A549 (cell line): ENCODE results near the gene SCRN1. TPM values are rescaled to one million over a fixed set of nuclear protein-coding genes. Genes with fewer than 3 reads are reported as not detected.

ENCODE experiments used
- ATAC-seq, 2 experiments: fragments of 200-7000 bp in 1 of 2; fragments of >200 bp in 1 of 2; cut with Nextera tagmentation in 1 of 2; cut with Tn5 transposase in 1 of 2; 3 replicates each; pipeline versions ENCODE4 v1.8.0 to v1.9.1; 2018 to 2020; ENCODE audit warnings: mild to moderate bottlenecking in 1 of 2, moderate library complexity in 1 of 2
- CTCF ChIA-PET: fragments of 300-600 bp; sonication (Branson Sonifier 250); formaldehyde crosslinking; extraction: SDS; loops from one replicate; lab custom pipeline; 2021; ENCODE audit warnings: antibody characterized with exemption, inconsistent platforms; lab: Yijun Ruan, JAX
- POLR2A ChIA-PET: fragments of 350-600 bp; formaldehyde crosslinking; extraction: SDS; loops from one replicate; lab custom pipeline; 2021; ENCODE audit warnings: antibody characterized with exemption, inconsistent platforms; lab: Yijun Ruan, JAX
- DNase-seq, 2 experiments: peaks; one replicate each; pipeline versions ENCODE4 v3.0.0 to v3.0.0-alpha.2; 2011 to 2016; ENCODE audit warnings: low read depth in 1 of 2, low spot score in 1 of 2
- FAIRE-seq: peaks from 2 replicates; lab custom pipeline; 2011; peaks lifted over from hg19 to GRCh38; lab: Jason Lieb, UNC
- H3K27ac ChIP-seq, 2 experiments: fragments of >200 bp; sonication (Bioruptor Twin); formaldehyde crosslinking; 3 replicates each; pipeline ENCODE4 v1.5.1; 2016 to 2017
- H3K4me1 ChIP-seq: fragments of >200 bp; sonication (Bioruptor Twin); formaldehyde crosslinking; 3 replicates; pipeline ENCODE4 v1.6.1; 2016
- H3K4me2 ChIP-seq: fragments of >200 bp; sonication (Bioruptor Twin); formaldehyde crosslinking; 3 replicates; pipeline ENCODE4 v1.6.1; 2016
- H3K4me3 ChIP-seq: fragments of >200 bp; sonication (Bioruptor Twin); formaldehyde crosslinking; 3 replicates; pipeline ENCODE4 v1.5.1; 2016
- H3K9me3 ChIP-seq: fragments of >200 bp; sonication (Bioruptor Twin); formaldehyde crosslinking; 3 replicates; pipeline ENCODE4 v1.6.1; 2016
- BCL3 ChIP-seq: fragments of >200 bp; sonication (Bioruptor Twin); formaldehyde crosslinking; IDR thresholded peaks from 3 replicates; pipeline ENCODE4 v1.6.1; 2016
- CEBPB ChIP-seq, 2 experiments: fragments of >200 bp in 1 of 2; sonication (Bioruptor Twin) in 1 of 2; formaldehyde crosslinking in 1 of 2; IDR thresholded peaks; 2 replicates each; pipeline ENCODE4 v1.6.1; 2012 to 2016
- CHD2 ChIP-seq: fragments of 150-350 bp; IDR thresholded peaks from 2 replicates; pipeline ENCODE4 v1.6.1; 2014; ENCODE audit warnings: low read length; ENCODE audit not compliant: partially characterized antibody
- CTCF ChIP-seq: fragments of >200 bp; sonication (Bioruptor Twin); formaldehyde crosslinking; IDR thresholded peaks from 3 replicates; pipeline ENCODE4 v1.5.1; 2016
- EHMT2 ChIP-seq: fragments of 200-600 bp; sonication (generic); IDR thresholded peaks from 2 replicates; pipeline ENCODE4 v1.6.1; 2016; ENCODE audit warnings: antibody characterized with exemption, low read depth, mild to moderate bottlenecking, moderate library complexity
- ELK1 ChIP-seq: fragments of 150-350 bp; IDR thresholded peaks from 2 replicates; pipeline ENCODE4 v1.6.1; 2014; ENCODE audit warnings: low read depth, mild to moderate bottlenecking, low read length
- FOSB ChIP-seq: fragments of 250-450 bp; sonication (Bioruptor Pico); IDR thresholded peaks from 2 replicates; pipeline ENCODE4 v1.5.0; 2020; ENCODE audit warnings: mild to moderate bottlenecking, moderate library complexity
- FOSL2 ChIP-seq, 2 experiments: fragments of 450-650 bp in 1 of 2; fragments of >200 bp in 1 of 2; sonication (Bioruptor Twin) in 1 of 2; formaldehyde crosslinking; IDR thresholded peaks; 2 replicates each; pipeline versions ENCODE4 v1.5.0 to v1.6.1; 2016 to 2020; ENCODE audit warnings: mild to moderate bottlenecking in 1 of 2, moderate library complexity in 1 of 2
- FOXS1 ChIP-seq: fragments of 250-450 bp; sonication (Bioruptor Pico); IDR thresholded peaks from 2 replicates; pipeline ENCODE4 v1.5.0; 2020; ENCODE audit warnings: mild to moderate bottlenecking, moderate library complexity
- GATA3 ChIP-seq: IDR thresholded peaks from 2 replicates; pipeline ENCODE4 v1.6.1; 2012; ENCODE audit warnings: borderline replicate concordance
- HMGXB4 ChIP-seq: fragments of 250-450 bp; sonication (Bioruptor Pico); IDR thresholded peaks from 2 replicates; pipeline ENCODE4 v1.5.0; 2021; ENCODE audit warnings: mild to moderate bottlenecking, moderate library complexity, borderline replicate concordance
- HOXA7 ChIP-seq: fragments of 250-450 bp; sonication (Bioruptor Pico); IDR thresholded peaks from 2 replicates; pipeline ENCODE4 v1.5.0; 2020; ENCODE audit warnings: mild to moderate bottlenecking, moderate library complexity
- HOXB13 ChIP-seq: fragments of 250-450 bp; sonication (Bioruptor Pico); IDR thresholded peaks from 2 replicates; pipeline ENCODE4 v1.5.0; 2020; ENCODE audit warnings: low read depth, mild to moderate bottlenecking, moderate library complexity
- HOXB5 ChIP-seq: fragments of 250-450 bp; sonication (Bioruptor Pico); IDR thresholded peaks from 2 replicates; pipeline ENCODE4 v1.5.0; 2020; ENCODE audit warnings: mild to moderate bottlenecking, moderate library complexity
- JUN ChIP-seq, 2 experiments: fragments of >200 bp; sonication (Bioruptor Twin); formaldehyde crosslinking; IDR thresholded peaks; 2 replicates in 1 of 2; 3 replicates in 1 of 2; pipeline ENCODE4 v1.6.1; 2016 to 2017
- KDM1A ChIP-seq: fragments of 200-600 bp; sonication (generic); IDR thresholded peaks from 2 replicates; pipeline ENCODE4 v1.6.1; 2016; ENCODE audit warnings: low read depth, mild to moderate bottlenecking
- KDM5A ChIP-seq: fragments of 200-600 bp; sonication (generic); IDR thresholded peaks from 2 replicates; pipeline ENCODE4 v1.6.1; 2016; ENCODE audit warnings: antibody characterized with exemption, mild to moderate bottlenecking
- MAX ChIP-seq: IDR thresholded peaks from 2 replicates; pipeline ENCODE4 v1.6.1; 2012
- MAZ ChIP-seq: fragments of 150-350 bp; IDR thresholded peaks from 2 replicates; pipeline ENCODE4 v1.6.1; 2014; ENCODE audit warnings: antibody characterized with exemption, low read depth, low read length, borderline replicate concordance
- NPAS2 ChIP-seq: fragments of 250-450 bp; sonication (Bioruptor Pico); IDR thresholded peaks from 2 replicates; pipeline ENCODE4 v1.8.0; 2022; ENCODE audit warnings: mild to moderate bottlenecking, moderate library complexity, borderline replicate concordance
- NR3C1 ChIP-seq: fragments of >200 bp; sonication (Bioruptor Twin); formaldehyde crosslinking; IDR thresholded peaks from 3 replicates; pipeline ENCODE4 v1.6.1; 2017
- POLR2A ChIP-seq: IDR thresholded peaks from 2 replicates; pipeline ENCODE4 v1.6.1; 2012; ENCODE audit warnings: mild to moderate bottlenecking, low read length
- POLR2AphosphoS2 ChIP-seq: conservative IDR thresholded peaks from 2 replicates; pipeline ENCODE4 v1.6.1; 2012; ENCODE audit warnings: low read length, improper control_type of control experiment, inconsistent platforms
- RARB ChIP-seq: fragments of 250-450 bp; sonication (Bioruptor Pico); IDR thresholded peaks from 2 replicates; pipeline ENCODE4 v1.8.0; 2021; ENCODE audit warnings: mild to moderate bottlenecking, moderate library complexity
- RCOR1 ChIP-seq: fragments of 150-350 bp; IDR thresholded peaks from 2 replicates; pipeline ENCODE4 v1.6.1; 2014; ENCODE audit warnings: antibody characterized with exemption, low read length, low read depth
- RFX5 ChIP-seq: fragments of 450-650 bp; IDR thresholded peaks from 2 replicates; pipeline ENCODE4 v1.7.1; 2014; ENCODE audit warnings: antibody characterized with exemption, mild to moderate bottlenecking, moderate library complexity
- RNF2 ChIP-seq: fragments of 200-600 bp; sonication (generic); IDR thresholded peaks from 2 replicates; pipeline ENCODE4 v1.6.1; 2016; ENCODE audit warnings: low read depth, mild to moderate bottlenecking, antibody characterized with exemption, moderate library complexity, borderline replicate concordance
- SMC3 ChIP-seq: fragments of >200 bp; sonication (Bioruptor Twin); formaldehyde crosslinking; IDR thresholded peaks from 3 replicates; pipeline ENCODE4 v1.6.1; 2018; ENCODE audit warnings: inconsistent platforms
- SREBF2 ChIP-seq: fragments of 450-650 bp; IDR thresholded peaks from 2 replicates; pipeline ENCODE4 v1.6.1; 2014; ENCODE audit warnings: mild to moderate bottlenecking, moderate library complexity
- TFCP2L1 ChIP-seq: fragments of 250-450 bp; sonication (Bioruptor Pico); IDR thresholded peaks from 2 replicates; pipeline ENCODE4 v1.5.0; 2021; ENCODE audit warnings: mild to moderate bottlenecking
- TP53 ChIP-seq: fragments of 250-450 bp; sonication (Bioruptor Pico); IDR thresholded peaks from 2 replicates; pipeline ENCODE4 v1.5.0; 2021; ENCODE audit warnings: mild to moderate bottlenecking, moderate library complexity
- USF2 ChIP-seq: fragments of 450-650 bp; IDR thresholded peaks from 2 replicates; pipeline ENCODE4 v1.6.1; 2014; ENCODE audit warnings: antibody characterized with exemption
- WGBS: methylation state at CpG from one replicate; pipeline ENCODE4 v1.1.6; 2017; ENCODE audit errors: missing lambda C conversion rate; 5-methylcytosine and 5-hydroxymethylcytosine counted together
- polyA plus RNA-seq, 4 experiments: library from polyadenylated mRNA; depleted of rRNA in 3 of 4; stranded (reverse); fragments of >200 nt; fragmentation: RNase III in 1 of 4; extraction: RNeasy Plus Mini Kit Qiagen cat#74134 plus additional on column Dnase treatment in 1 of 4; gene quantifications; 2 replicates in 3 of 4; 3 replicates in 1 of 4; pipeline ENCODE4 v1.2.3, GENCODE V29; 2011 to 2017

Gene SCRN1
- polyA plus RNA-seq, 2 of the 4 experiments (the other 2 are of a cell fraction): 49.7 to 88.9 TPM

GRCh38 chr7:30028216-30028748 is 38.7 kb upstream of the SCRN1 start, which contains the start of gene PLEKHA8 (continued):
- TF ChIP-seq USF2 (no peak), MAZ (no peak), HOXB13 (CRISPR knock-in tag) (no peak), HOXA7 (no peak), ELK1 (no peak), JUN (IDR thresholded peaks at IDR 0.05) (peak in 1 of 2 experiments; percentile 59; a peak in 2 of 5 replicates), EHMT2 (no peak), RFX5 (peak; percentile 64; the same call in 1 of the 2 replicates), KDM5A (no peak), RARB (CRISPR knock-in tag) (no peak), POLR2A (peak; percentile 44), TP53 (no peak), CEBPB (IDR thresholded peaks at IDR 0.05) (no peak), CTCF (no peak), HOXB5 (CRISPR knock-in tag) (no peak), KDM1A (peak; percentile 72; the same call in 1 of the 2 replicates), CHD2 (no peak), MAX (peak; percentile 55; the same call in 1 of the 2 replicates), FOSB (no peak), POLR2AphosphoS2 (no peak), FOXS1 (CRISPR knock-in tag) (no peak)
- TF ChIP-seq, all 56 proteins: peak for 7

- DNase-seq (peak in 1 of 2 experiments; percentile 22), ATAC-seq (peak; percentile 3 to 8; a peak in 5 of 6 replicates), FAIRE-seq (no peak)
- ChIA-PET CTCF (interaction anchor here (1.4 to 2.1 kb wide), 2 partner anchors 35 to 46 kb away, joined by 5 to 9 read pairs; no protein-coding TSS in a partner anchor), POLR2A (interaction anchor here (0.6 to 1.5 kb wide), 4 partner anchors 13 to 64 kb away, joined by 4 to 8 read pairs (median 6); no protein-coding TSS in a partner anchor)
- H3K4me2 ChIP-seq: peak overlapping the region; percentile 86
- H3K4me3 ChIP-seq: peak overlapping the region; percentile 71
- H3K27ac ChIP-seq: peak overlapping the region; percentile 75 to 94; a peak in 5 of 6 replicates
- H3K9me3 ChIP-seq: no peaks in the 10 kb centered on the region
- WGBS: 3% methylated on average over 9 of the region's 9 CpGs
- H3K4me1 ChIP-seq: peaks cover 18% of the 10 kb centered on the region; the same call in 2 of the 3 replicates
- no peak for TF ChIP-seq GATA3
- no peak for TF ChIP-seq RCOR1
- TF ChIP-seq BCL3: no peak
- TF ChIP-seq RNF2: no peak
- TF ChIP-seq MAX: no peak
- TF ChIP-seq FOSL2 (IDR thresholded peaks at IDR 0.05): no peak
- TF ChIP-seq FOSL2 (CRISPR knock-in tag; IDR thresholded peaks at IDR 0.05): no peak
- no peak for TF ChIP-seq NPAS2 (CRISPR knock-in tag)
- no peak for TF ChIP-seq NR3C1
- no peak for TF ChIP-seq HOXB13 (CRISPR knock-in tag)
- no peak for TF ChIP-seq SREBF2
- no peak for TF ChIP-seq HMGXB4 (CRISPR knock-in tag)
- TF ChIP-seq KDM1A: no peak
- no peak for TF ChIP-seq TFCP2L1
- TF ChIP-seq SMC3: no peak
- no peak for TF ChIP-seq RARB (CRISPR knock-in tag)
- no peak for TF ChIP-seq JUN (IDR thresholded peaks at IDR 0.05)
Observed at GRCh38 chr7:30027740-30028215, 38.2 kb upstream of the SCRN1 start.
